CD4-positive, alpha-beta T cell treated with Interleukin-21 for 1 hour (primary cell): Measurements from ENCODE around the gene GPHA2.

Experiments used
- DNase-seq: peaks from one replicate; pipeline ENCODE4 v3.0.0-alpha.2; 2020

The GPHA2 gene

DNA sequence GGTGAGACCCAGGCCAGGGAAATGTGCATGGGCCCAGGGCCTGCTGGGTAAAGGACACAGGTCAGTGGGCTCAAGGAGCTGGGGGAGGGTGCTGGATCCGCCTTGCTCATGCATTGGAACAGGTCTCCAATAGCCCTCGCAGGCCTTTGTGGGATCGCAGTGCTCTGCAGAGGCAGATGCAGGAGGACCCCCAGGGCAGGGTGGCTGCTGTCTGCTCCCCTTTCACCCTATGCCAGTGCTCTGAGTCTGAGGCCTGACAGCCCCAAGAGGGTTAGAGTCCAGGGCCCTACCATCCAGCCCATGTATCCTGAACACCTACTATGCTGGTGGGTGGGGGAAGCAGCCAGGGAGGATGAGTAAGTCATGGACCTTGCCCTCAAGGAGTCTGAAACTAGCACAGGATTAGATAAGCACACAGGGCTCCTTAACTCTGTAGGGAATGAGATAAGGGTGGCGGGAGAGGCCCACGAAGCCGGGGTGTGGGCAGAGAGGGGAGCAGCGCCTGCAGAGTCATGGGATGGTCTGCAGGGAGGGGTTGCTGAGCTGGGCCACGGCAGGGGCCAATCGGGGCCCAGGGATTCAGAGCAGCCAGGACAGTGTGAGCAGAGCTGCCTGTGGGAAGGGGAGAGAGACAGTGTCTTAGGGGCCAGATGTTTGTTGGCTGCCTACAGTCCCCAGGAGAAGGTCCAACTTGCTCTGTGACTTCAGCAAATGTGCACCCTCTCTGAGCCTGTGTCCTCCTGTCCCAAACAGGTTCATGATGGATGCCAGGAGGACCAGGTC is 46.8 kb downstream of the GPHA2 start:
- no peak for DNase-seq

DNA sequence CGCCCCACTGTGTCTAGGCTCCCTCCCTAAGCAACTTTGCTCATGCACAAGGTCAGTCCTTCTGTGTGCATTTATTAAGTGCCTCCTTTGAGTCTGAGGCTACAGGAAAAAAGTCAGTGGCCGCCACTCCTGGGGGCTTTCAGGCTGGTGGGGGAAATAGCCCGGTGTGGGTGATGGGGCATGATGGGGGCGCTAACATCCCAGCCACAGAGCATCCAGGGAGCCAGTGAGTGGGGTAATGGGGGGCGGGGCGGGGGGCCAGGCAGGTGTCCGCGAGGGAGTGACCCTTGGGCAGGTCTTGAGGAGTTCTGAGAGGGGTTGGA is 47.3 kb downstream of the GPHA2 start:
- DNase-seq, result no peak

DNA sequence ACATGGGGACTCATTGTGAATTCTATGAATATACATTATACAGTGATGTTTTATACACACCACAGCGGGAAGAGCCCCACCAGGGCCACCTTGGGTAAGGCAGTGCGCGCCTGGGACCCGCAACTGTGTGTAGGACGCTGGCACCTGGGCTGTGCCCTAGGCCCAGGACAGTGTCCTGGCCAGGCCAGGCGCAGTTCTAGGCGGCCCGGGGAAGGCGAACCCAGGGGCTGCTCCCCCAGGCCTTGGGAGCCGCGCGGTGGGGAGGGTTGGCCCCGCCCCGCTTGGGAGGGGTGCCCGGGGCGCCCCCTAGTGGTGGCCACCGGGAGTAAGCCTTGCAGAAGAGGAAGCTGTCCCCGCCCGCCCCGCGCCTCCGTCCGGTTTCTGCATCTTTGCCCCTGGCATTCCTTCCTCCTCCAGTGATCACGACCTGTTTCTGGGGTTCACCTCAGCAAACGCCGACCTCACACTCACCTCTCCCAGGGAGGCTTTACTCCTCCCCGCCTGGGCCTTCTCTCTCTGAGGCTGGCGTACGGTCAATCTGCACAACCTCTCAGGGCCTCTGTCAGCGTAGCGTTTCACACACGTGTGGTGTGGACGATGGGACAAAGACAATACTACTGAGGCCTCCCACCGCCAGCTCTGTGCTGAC is 47.8 kb downstream of the GPHA2 start:
- DNase-seq, result peak; percentile 85

DNA sequence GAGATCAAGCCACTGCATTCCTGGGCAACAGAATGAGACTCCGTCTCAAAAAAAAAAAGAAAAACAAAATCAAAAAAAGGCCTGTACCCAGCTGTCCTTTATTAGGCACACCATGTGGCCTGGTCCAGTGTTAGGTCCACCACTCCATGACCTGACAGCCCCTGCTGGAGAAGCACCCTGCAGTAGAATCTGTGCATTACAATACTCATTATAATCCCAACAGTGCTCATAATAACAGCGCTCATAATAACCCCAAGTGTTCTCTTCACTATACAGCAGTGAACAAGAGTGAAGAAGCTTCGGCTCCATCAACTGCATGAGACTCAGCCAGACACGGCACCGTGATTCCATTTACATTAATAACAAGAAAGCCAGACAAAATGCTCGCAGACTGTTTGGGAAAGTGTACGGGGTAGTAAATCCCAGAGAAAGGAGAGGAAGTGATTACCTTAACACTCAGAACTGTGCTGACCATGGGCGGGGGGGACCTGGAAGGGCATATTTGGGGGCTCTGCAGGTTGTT is 48.4 kb downstream of the GPHA2 start:
- no peak for DNase-seq

DNA sequence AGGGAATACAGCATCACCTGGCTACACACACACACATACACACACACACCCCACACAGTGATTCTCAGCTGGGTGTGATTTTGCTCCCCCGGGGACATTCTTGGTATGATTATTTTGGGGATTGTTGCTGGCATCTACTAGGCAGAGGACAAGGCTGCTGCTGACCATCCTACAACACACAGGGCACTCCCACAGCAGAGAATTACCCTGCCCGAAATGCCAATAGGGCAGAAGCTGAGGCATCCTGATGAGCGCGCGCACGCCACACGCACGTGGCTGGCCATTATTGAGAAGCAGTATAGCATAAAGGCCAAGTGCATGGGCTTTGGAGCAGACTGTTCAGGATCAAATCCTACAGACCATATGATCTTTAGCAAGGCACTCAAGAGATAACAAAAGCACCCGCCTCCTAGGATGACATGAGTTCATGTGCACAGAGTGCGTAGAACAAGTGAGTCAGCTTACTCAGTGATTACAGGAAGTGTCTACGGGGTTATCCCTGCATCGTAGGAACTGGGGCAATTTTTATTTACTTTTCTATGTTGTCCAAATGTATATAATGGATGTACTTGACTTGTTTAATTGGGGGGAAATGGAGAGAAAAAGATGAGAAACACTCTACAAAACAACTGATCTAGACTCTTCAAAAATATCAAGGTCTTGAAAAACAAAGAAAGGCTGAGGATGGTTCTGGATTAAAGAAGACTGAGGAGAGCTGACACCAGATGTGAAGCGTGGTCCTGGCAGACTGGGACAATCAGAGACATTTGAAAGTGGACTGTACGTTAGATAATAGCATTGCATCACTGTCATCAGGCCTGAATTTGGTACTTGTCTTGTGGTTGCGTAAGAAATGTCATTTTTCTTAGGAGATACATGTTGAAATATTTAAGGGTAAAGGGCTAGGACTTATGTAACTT is 50.1 kb downstream of the GPHA2 start:
- DNase-seq, result peak; percentile 61
